ENCODE data around the gene PPDPF.

Gene PPDPF

DNA sequence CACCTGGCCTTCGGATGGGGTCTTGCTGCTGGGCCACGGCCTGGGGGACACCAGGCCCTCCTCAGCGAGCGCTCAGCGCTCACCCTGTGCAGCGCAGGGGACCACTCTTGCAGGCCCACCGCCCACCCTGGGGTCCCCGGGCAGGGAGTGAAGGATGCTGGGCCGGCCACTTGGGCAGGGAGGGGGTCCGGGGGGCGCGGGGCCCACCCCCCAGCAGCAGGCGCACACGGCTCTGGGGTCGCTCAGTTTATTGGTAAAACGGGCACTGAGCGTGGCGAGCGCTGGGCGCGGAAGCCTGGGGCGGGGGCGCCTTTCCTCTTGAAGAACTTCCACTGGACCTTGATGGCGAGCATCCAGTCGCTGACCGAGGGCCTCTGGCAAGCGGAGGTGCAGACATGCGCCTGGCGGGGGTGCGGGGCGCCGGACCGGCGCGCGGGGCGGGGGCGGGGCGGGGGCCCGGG, 32.8 kb upstream of the PPDPF start:
- DNase-seq: no peak

DNA sequence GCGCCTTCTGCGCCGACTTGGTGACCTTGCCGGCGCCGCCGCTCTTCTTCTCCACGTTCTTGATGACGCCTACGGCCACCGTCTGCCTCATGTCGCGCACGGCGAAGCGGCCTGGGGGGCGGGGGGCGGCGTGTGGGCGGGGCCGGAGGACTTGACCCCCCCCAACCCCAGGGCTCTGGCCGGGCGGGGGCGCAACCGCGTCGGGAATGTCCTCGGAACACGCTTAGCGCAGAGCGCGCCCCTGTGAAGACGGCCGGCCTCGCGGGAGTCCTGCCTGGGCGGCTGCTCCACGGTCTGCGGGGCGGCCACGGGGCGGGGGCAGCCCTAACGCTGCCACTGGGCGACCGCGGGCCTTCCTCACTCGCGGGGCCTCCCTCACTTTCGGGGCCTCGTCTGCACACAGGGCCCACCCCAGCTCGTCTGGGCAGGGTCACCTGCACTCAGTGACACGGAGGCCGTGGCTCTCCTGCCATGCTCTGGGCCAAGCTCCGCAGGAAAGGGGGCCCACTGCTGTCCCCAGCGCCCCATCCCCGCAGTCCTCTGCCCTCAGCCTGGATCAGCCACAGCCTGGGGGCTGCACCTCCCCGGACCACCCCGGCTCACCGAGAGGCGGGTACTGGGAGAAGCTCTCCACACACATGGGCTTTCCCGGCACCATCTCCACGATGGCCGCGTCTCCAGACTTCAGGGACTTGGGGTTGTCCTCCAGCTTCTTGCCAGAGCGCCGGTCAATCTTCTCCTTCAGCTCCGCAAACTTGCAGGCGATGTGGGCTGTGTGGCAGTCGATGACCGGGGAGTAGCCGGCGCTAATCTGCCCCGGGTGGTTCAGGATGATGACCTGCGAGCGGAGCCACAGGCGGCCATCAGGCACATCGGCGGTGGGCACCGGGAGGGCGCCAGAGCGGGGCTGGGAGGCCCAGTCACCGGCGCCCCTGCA, 32.0 kb upstream of the PPDPF start:
- no peak for DNase-seq

DNA sequence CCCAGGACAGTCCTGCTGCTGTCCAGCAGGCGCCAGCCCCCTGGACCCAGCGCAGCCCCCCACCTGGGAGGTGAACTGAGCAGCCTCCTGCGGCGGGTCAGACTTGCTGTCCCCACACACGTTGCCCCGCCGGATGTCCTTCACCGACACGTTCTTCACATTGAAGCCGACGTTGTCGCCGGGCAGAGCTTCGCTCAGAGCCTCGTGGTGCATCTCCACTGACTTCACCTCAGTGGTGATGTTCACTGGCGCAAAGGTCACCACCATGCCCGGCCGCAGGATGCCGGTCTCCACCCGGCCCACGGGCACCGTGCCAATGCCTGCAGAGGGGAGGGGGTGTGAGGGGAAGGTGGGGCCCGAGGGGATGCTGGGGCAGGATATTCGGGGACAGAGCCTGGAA, 30.1 kb upstream of the PPDPF start:
- no peak for DNase-seq

DNA sequence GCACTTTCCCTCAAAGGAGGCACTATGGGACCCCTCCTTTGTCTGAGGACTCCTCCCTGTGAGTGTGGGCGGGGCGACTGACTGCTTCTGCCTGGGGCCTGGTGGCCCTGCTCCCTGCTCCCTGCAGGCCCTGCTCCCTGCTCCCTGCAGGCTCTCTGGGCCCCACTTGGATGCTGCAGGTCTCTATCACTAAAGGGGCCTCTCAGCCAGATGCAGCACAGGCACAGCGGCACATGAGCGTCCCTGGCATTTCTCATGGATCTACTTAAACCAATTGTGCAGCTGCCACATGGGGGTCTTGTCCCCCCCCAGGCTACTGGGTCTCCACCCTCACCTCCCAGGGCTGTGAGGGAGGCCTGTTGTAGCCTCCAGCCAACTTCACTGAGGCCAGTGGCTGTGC, 29.5 kb upstream of the PPDPF start:
- no peak for DNase-seq

DNA sequence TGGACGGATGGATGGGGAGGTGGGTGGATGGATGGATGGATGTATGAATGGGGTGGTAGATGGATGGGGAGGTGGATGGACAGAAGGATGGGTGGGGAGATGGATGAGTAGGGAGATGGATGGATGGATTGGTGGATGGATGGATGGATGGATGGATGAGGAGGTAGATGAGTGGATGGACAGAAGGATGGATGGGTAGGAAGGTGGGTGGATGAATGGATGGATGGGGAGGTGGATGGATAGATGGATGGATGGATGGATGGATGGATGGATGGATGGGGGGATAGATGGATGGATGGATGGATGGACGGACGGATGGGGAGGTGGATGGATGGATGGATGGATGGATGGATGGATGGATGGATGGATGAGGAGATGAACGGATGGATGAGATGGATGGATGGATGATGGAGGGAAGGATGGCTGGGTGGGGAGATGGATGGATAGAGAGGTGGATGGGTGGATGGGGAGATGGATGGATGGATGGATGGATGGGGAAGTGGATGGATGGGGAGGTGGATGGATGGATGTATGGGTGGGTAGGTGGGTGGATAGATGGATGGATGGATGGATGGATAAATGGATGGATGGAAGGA, 28.8 kb upstream of the PPDPF start:
- no peak for DNase-seq

DNA sequence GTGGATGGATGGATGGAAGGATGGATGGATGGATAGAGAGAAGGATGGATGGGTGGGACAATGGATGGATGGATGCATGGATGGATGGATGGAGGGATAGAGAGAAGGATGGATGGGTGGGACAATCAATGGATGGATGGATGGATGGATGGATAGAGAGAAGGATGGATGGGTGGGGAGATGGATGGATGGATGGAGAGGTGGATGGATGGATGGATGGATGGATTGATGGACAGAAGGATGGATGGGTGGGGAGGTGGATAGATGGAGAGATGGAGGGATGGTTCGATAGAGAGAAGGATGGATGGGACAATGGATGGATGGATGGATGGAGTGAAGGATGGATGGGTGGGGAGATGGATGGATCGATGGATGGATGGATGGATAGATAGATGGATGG, 28.0 kb upstream of the PPDPF start:
- DNase-seq: no peak

GRCh38 chr20:63492982-63493381, 27.6 kb upstream of the PPDPF start:
- no peak for DNase-seq

- no peak for DNase-seq
These were observed 27.0 kb upstream of the PPDPF start for GRCh38 chr20:63493563-63494020.

DNA sequence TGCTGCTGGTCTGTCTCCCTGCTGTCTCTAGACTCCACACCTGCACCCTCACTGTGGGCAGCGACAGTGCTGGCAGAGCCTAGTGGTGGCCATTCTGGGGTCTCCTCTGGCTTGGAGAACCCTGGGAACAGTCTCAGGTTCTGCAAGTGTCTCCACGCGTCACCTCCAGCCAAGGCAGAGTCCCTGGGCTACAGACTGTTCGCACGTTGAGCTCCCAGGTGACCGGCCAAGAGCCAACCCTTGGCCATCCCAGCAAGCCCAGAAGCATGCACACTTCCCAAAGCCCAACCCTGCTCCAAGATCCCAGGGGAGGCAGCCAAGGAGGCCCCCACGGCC, 26.5 kb upstream of the PPDPF start:
- no peak for DNase-seq

DNA sequence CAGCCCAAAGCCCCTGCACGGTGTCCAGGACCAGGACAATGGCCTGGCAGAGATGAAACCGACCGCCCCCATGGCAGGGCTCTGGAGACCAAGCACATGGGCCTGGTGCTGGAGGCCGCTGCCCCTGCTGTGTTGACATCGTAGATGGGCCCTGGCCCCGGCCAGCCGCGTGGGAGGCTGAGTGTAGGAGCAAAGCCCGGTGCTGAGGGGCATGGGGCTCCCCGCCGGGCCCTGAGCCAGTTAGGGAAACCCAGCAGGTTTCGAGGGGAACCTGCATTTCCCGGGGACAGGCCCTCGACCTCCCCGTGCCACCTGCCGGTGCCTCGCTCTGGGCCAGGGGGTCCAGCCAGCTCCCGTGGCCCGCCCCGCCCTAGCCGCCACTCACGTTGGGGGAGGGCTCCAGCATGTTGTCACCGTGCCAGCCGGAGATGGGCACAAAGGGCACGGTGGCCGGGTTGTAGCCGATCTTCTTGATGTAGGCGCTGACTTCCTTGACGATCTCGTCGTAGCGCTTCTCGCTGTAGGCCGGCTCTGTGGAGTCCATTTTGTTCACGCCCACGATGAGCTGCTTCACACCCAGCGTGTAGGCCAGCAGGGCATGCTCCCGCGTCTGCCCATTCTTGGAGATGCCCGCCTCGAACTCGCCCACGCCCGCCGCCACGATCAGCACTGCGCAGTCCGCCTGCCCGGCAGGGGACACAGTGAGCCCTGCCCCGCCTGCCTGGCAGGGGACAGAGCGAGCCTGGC, 26.0 kb upstream of the PPDPF start:
- DNase-seq: no peak

DNA sequence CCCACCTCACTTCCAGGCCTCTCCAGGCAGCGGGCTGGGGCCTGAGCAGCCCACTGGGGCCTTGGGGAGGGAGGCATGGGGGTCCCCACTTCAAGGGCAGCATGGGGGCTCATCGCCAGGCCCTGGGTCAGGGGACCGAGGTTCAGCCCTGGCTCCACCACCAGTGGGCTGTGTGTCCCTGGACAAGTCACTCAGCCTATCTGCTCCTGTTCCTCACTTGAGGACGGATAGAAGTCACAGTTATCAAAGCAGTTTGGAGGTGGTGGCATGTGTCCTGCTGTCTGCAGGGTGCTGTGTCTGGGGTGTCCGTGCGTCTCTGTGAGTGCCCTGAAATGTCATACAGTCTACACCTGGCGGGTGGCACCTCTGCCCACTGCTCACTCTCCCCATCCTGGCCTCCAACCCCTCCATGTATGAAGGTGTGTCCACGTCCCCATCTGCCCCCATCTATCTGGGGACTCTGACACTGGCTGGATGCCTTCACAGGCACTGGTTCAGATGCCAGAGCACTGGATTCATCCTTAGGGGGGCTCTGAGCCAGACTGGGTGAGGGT, 25.3 kb upstream of the PPDPF start:
- no peak for DNase-seq

DNA sequence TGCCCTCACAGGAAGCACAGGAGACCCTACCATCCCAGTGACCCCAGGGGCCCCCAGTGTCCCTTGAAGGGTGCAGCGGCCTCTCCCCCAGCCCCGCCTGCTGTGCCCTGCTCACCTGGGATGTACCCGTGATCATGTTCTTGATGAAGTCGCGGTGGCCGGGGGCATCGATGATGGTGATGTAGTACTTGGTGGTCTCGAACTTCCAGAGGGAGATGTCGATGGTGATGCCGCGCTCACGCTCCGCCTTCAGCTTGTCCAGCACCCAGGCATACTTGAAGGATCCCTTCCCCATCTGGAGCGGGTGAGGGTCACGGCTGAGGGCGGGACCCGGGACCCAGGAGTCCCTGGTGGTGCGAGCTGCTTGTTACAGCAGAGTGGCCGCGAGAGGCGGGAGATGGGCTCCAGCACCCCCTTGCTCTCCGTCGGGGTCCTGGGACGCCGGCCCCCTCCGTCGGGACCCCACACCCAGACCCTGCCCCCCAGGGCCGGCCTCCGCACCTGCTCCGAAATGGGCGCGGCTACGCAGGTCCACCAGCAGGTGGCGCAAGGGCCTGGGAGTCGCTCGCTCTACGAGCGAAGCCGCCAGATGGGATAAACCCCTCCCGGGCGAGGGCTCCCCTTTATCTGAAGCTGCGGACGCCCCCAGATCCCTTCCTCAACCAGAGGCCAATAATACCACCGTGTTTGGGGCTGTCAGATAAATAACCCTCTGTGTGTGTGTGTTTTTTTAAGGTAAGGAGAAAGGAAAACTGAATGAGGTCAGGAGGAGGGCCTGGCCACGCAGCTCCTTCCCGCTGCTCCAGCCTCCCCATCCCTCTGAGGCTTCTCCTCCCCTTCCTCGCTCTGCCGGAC, 24.6 kb upstream of the PPDPF start:
- peak in 1 of 2 experiments; percentile 54 for DNase-seq

GRCh38 chr20:63496596-63497120, 23.9 kb upstream of the PPDPF start:
- DNase-seq: no peak

- no peak for DNase-seq
These were observed 23.2 kb upstream of the PPDPF start for GRCh38 chr20:63497138-63497945.

GRCh38 chr20:63497946-63498935, 22.3 kb upstream of the PPDPF start:
- DNase-seq: peak in 1 of 2 experiments; percentile 46

DNA sequence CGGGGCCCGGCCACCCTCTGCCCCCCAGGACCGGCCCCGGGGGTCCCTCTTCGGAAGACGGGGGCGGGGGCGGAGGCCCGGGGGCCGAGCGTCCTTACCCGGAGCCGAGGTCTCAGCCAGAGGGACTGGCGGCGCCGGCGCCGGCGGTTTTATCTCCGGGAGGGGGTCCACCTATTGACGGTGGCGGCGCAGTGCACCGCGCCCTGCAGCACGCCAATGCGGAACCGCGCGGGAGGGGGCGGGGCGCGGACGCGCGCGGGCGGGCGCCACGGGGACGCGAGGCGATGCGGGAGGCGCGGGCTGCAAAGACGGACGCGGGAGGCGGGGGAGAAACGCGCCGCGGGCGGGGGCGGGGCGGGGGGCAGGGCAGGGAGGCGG, 21.6 kb upstream of the PPDPF start, which contains the start of gene EEF1A2:
Gene EEF1A2, minus strand, starts transcription at position 124 of the 378 bp plus-strand sequence. CDS start 1,320 bp downstream, outside the sequence.
- peak in 1 of 2 experiments; percentile 66 for DNase-seq

DNA sequence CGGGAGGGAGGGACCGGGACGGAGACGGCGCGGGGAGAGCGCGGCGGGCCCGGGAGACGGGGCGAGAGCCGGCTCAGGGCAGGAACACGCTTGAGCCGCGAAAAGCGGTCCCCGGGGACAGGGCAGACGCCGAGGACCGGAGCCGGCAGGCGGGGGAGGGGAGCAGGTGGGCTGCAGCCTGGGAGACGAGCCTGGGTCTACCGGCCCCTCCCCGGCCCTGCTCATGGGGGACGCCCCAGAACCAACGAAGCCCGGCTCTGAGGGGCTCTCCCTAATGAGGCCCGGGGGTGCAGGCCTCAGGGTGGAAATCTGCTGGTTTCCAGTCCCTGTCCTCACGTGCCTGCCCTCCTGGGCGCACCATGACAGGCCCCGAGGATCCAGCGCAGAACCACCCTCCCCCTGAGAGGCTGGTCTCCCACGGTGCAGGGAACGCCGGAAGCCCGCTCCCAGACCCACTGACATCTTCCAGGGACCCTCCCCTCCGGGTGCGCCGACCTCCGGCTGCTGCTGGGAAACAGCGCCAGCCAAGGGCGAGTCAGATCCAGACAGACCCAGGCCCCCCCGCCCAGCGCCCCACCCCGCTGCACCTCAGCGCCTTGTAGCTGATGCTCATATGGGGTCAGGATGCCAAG, 21.1 kb upstream of the PPDPF start:
- peak in 1 of 2 experiments; percentile 55 for DNase-seq

DNA sequence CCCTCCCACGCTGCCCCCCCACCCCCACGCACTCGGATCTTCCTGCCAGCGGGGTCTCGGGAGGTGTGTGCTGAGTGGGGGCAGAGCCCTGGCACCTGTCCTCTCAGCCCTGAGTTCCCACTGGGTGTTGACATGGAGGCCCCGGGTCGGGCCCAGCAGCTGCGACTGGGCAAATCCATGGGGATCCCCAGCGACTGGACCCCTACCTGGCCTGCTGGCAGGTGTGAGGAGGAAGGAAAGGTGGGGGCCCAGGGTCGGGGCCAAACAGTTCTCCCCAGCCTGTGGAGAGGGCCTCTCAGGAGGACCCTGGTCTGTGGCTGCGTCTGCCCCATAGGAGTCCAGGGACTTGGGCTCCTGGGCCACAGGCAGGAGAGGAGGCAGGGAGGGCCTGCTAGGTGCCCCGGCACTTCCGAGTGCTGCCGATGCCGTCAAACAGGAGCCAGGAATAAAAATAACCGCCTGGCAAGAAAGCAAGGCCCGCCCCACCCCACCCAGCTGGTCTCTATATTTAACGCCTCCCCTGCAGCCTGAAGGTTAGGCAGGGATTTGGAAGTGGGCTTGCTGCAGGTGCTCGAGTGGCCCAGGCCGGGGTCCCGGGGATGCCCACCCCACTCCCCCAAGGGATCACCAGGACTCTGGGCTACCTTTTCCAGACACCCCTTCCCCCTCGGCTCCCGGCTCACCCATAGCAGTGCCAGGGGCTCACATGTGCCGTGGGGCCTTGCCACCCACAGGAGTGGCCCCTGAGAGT, 20.2 kb upstream of the PPDPF start:
- no peak for DNase-seq
